Measurements from ENCODE around the gene DOHH.

The DOHH gene

DNA sequence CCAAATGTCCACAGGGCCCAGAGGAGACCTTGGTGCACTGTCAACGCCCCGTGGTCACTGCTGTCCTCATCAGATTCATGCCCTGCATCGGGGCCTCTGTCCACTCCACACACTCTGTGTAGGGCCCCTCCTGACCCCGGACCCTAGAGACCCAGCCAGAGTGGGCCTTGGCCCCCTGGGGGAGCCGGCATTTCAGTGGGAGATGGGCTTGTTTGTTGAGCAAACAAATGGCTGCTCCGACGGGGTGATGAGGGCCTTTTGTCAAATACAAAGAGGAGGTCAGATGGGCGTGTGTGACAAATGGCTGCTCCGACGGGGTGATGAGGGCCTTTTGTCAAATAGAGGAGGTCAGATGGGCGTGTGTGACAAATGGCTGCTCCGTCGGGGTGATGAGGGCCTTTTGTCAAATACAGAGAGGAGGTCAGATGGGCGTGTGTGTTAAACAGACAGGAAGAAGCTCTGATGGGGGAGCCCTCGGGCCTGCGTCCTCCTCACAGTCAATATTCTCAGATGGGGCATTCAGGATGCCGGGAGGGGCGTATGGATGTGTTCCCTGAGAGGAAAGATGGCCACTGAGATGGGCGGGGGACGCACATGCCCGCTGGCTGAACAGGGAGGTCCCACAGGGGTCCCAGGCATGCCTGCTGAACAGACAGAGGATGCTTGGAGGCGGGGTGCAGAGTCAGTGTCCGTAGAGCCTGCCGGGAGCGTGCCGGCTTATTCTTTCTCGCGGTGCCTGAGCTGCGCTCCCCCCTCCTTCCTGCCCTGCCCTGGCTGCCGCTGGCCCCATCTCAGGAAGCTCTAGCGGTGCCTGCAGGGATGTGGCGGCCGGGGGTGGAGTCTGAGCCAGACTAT is 56.4 kb downstream of the DOHH start:
- Histone ChIP-seq H3K27me3 (ENCODE audit: insufficient read depth, low read depth, severe bottlenecking) (no peaks in the 10 kb centered on the region), H3K9me3 (ENCODE audit: severe bottlenecking) (no peaks in the 10 kb centered on the region), H3K36me3 (peaks cover 38% of the 10 kb centered on the region), H3K4me3 (ENCODE audit: low read depth, low read length) (no peak overlapping the region), H3K27ac (no peak overlapping the region)
- TF ChIP-seq, protein P1, sequence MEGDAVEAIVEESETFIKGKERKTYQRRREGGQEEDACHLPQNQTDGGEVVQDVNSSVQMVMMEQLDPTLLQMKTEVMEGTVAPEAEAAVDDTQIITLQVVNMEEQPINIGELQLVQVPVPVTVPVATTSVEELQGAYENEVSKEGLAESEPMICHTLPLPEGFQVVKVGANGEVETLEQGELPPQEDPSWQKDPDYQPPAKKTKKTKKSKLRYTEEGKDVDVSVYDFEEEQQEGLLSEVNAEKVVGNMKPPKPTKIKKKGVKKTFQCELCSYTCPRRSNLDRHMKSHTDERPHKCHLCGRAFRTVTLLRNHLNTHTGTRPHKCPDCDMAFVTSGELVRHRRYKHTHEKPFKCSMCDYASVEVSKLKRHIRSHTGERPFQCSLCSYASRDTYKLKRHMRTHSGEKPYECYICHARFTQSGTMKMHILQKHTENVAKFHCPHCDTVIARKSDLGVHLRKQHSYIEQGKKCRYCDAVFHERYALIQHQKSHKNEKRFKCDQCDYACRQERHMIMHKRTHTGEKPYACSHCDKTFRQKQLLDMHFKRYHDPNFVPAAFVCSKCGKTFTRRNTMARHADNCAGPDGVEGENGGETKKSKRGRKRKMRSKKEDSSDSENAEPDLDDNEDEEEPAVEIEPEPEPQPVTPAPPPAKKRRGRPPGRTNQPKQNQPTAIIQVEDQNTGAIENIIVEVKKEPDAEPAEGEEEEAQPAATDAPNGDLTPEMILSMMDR (IDR thresholded peaks at IDR 0.05; ENCODE audit: low read depth, low read length), result no peak
- DNase-seq, result no peak

DNA sequence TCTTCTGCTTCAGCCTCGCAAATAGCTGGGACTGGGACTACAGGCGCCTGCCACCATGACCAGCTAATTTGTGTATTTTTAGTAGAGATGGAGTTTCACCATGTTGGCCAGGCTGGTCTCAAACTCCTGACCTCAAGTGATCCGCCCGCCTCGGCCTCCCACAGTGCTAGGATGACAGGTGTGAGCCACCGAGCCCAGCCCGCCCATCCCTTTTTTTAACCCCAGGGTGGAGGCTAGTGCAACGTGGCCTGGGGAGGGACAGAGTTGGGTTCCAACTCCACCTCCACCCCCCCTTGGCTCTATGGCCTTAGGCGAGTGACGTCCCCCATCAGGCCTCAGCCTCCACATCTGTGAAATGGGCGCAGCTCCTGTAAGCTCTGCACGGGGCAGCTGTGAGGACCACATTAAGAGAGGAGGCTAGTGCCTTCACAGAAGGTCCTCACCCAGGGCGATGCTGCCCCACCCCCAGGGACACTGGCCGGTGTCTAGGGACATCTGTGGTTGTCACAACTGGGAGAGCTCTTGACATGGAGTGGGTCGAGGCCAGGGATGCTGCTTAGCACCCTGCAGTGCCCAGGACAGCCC is 57.9 kb downstream of the DOHH start:
- H3K36me3 ChIP-seq, result peaks cover 41% of the 10 kb centered on the region
- H3K9me3 ChIP-seq (ENCODE audit: severe bottlenecking), result no peaks in the 10 kb centered on the region
- DNase-seq, result no peak
- TF ChIP-seq, protein P1 (IDR thresholded peaks at IDR 0.05; ENCODE audit: low read depth, low read length), result no peak
- H3K27me3 ChIP-seq (ENCODE audit: insufficient read depth, low read depth, severe bottlenecking), result no peaks in the 10 kb centered on the region
- H3K27ac ChIP-seq, result no peak overlapping the region
- H3K4me3 ChIP-seq (ENCODE audit: low read depth, low read length), result no peak overlapping the region

DNA sequence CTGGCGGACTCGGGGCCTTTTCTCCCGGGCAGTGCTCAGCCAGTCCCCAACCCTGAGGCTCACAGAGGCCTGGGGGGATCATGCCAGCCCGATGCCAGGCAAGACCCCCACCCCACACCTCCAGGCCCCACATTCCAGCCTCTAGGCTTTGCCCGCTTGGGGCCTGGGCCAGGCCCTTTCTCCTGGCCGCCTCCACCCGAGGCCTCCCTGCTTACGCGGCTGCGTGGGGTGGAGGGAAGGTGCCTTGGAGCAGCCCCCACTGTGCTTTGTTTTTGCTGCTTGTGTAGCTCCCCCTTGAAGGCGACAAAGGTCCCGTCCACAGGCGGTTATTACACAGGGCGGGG is 58.5 kb downstream of the DOHH start:
- H3K4me3 ChIP-seq (ENCODE audit: low read depth, low read length), result no peak overlapping the region
- H3K27ac ChIP-seq, result peak overlapping the region; percentile 31; the same call in 1 of the 2 replicates
- no peaks in the 10 kb centered on the region for H3K9me3 ChIP-seq (ENCODE audit: severe bottlenecking)
- TF ChIP-seq, protein P1 (IDR thresholded peaks at IDR 0.05; ENCODE audit: low read depth, low read length), result no peak
- no peaks in the 10 kb centered on the region for H3K27me3 ChIP-seq (ENCODE audit: insufficient read depth, low read depth, severe bottlenecking)
- no peak for DNase-seq
- H3K36me3 ChIP-seq, result peaks cover 41% of the 10 kb centered on the region

DNA sequence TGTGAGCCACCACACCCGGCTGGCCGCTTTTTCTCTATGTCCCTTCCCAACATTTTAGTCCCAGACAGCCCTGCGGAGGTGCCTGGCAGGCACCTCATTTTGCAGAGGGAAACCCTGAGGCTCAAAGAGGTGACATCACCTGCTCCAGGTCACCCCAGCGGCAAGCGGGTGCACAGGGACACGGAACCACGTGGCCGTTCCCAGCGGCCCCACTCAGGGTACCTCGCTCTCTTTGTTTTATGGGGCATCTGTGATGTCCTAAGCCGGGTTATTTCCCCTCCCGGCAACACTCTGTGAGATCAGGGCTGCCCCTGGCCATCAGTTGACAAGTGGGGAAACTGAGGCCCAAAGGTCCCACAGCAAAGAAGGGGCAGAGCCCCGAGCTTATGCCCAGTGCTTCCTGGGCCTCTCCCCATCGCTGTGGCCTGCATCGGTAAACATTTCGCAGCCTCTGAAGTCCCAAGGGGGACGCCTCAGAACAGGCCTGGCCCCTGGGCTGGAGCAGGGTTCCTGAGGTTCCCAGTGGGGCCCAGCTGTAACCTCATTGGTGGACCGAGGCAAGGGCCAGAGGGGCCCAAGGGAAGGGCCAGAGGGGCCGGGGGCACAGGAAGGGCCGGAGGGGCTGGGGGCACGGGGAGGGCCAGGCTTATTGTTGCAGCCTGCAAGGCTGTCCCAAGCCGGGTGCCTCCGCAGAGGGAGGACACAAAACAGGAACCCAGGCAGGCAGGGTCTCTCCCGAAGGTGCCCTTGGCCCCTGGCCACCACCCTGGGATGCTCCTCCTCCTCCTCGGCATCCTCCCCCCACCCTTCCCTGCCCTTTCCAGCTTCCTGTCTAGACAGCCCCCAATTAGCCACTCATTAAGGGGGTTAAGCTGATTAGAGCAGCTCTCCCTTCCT is 59.1 kb downstream of the DOHH start:
- H3K9me3 ChIP-seq (ENCODE audit: severe bottlenecking), result no peaks in the 10 kb centered on the region
- no peak overlapping the region for H3K4me3 ChIP-seq (ENCODE audit: low read depth, low read length)
- peak overlapping the region; percentile 31; the same call in 1 of the 2 replicates for H3K27ac ChIP-seq
- peaks cover 47% of the 10 kb centered on the region for H3K36me3 ChIP-seq
- no peaks in the 10 kb centered on the region for H3K27me3 ChIP-seq (ENCODE audit: insufficient read depth, low read depth, severe bottlenecking)
- peak; percentile 58 for DNase-seq
- TF ChIP-seq, protein P1 (IDR thresholded peaks at IDR 0.05; ENCODE audit: low read depth, low read length), result no peak
